Hematopoietic multipotent progenitor cell treated with erythropoietin and hydrocortisone succinate and interleukin-3 and kit ligand, for 15 days (in vitro differentiated cells): Measurements from ENCODE around the gene LGALS9.
"Not testable (repeated sequence)": the region's sequence is repeated elsewhere in the genome, so short reads cannot be mapped to it uniquely, and the experiment has no call there.

Source experiments
- DNase-seq: peaks from one replicate; pipeline ENCODE4 v3.0.0-alpha.2; 2015; ENCODE audit warnings: low spot score

Gene LGALS9

DNA sequence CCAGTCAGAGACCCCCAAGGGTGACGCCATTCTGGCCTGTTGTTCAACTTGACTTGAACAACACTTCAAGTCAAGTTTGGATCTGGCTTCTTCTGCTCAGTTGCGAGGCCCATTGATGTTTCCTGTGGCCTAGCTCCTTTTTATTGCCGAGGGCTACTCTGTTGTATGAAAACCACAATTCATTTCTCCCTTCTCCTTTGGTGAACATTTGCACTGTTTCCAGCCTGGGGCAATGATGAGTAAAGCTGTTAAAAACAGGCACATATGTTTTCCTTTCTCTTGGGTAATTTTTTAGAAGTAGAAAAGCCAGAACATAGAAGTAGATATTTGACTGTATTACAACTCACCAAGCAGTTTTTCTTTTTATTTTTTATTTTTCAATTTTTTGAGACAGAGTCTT lies 1.7 kb upstream of the LGALS9 start:
- DNase-seq, result not testable (repeated sequence)

DNA sequence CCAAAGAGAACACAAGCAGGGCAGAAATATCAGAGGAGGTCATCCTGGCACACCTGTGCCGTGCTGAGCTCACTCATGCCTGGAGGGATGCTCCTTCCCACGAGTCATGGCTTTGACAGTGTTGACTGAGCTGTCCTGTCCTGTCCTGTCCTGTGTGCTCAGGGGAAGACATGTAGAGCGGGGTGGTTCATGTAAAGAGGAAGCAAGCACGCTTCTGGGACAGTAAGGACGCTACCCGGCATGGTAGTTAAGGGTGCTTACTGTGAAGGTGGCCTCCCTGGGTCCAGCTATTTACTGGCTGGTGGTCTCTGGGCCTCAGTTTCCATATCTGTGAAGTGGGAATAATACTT lies 398 bp downstream of the LGALS9 start:
- no peak for DNase-seq

DNA sequence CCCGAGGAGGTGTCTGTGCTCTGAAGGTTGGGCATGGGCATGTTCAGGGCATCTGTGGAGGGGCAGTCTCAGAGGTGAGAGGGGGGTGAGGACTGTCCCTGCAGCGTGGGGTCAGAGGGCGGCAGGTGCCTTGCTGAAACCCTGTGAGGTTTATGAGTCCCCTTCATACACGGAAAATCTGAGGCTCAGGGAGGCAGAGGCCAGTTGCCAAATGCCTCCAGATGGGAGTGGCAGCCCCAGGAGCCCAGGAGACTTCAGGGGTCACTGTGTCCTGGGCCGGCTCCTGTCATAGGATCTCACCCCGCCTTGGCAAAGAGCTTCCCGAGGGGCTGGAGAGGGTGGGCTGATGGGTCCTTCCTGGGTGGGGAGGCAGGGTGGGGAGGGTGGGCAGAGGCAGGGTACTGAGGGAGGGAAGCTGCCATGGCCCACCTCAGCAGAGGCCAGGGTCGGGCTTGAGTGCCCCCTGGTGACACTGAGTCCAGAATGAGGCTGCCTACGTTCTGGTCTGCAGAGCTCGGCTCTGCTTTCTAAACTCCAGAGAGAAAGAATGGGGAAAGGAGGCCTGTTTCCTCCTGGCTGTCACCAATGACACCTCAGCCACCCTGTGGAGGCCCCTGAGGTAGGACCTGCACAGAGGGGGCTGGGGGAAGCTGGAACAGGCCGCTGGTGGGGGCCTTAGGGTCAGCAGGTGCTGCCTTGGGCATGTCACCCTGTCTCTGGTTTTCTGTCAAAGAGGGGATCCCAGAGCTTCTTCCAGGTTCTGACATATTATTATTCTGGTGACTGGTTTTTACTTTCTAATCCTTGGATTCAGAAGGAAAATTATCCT lies 1.1 kb downstream of the LGALS9 start:
- no peak for DNase-seq

DNA sequence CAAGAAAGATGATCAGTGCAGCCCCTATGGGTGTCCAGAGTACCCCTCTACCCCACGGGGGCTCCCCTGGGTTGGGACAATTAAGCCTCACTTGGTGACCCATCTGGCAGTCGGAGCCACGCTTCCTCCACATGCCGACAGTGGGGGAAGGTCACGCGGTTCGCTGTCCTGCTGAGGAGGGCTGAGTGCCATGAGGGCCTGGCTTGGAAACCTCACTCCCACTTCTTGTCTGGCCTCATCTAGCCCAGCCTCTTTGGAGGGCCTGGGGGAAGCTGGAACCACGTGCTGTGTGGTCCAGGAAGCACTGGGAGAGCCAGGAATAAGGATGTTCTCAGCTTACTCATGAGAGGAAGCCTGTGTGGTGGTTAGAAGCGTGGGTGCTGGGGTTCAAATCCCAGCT lies 1.8 kb downstream of the LGALS9 start:
- not testable (repeated sequence) for DNase-seq

DNA sequence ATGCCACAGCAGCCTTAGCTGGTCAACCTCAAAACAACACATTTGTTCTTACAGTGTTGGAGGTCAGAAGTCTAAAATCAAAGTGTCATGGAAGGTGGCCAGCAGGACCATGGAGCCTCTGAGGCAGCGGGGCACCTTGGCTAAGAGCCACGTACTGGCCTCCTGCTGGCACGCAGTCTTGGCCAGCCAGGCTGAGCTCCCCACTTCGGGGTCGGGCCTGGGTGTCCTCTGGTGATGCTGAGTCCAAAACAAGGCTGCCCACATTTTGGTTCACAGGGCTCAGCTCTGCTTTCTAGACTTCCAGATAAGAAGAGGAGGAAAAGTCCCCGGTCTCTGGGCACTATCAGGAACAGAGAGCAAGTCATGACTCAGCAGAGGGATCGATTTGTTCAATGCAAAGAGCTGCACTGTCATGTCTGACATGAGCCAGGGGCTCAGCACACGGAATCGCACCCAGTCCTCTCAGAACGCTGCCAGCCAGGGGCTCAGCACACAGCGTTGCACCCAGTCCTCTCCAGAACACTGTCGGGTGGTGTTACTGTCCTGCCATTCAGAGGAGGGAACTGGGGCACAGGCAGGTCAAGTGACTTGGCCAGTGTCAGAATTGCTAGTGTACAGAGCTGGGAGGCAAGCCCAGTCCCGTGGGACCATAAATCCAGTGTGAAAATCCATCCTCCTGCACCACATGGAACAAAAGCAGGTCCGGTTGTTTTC lies 2.5 kb downstream of the LGALS9 start:
- DNase-seq, result peak; percentile 76

DNA sequence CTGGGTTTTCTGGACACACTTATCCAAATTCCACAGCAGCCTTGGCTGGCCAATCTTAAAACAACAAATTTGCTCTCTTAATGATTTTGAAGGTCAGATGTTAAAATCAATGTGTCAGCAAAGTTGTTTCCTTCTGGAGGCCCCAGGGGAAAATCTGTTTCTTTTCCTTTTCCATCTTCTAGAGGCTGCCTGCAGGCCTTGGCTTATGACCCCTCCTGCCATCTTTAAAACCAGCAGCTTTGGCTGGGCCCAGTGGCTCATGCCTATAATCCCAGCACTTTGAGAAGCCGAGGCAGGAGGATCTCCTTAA lies 3.0 kb downstream of the LGALS9 start:
- no peak for DNase-seq

DNA sequence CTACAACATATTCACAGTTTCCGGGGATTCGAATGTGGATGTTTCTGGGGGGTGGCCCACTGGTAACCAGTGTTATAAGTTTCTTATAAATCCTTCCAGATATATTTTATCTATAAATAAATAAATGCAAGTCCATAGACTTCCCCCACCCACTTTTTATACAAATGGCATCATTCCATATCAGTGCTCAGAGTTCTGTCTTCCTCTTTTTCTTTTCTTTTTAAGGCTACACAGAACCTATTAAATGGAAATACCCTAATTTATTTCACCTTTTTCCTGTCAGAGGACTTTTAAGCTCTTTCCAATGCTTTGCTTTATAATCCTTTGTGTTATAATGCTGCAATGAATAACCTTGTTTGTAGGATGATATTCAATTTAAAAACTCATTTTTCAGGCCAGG lies 3.8 kb downstream of the LGALS9 start:
- DNase-seq, result no peak

DNA sequence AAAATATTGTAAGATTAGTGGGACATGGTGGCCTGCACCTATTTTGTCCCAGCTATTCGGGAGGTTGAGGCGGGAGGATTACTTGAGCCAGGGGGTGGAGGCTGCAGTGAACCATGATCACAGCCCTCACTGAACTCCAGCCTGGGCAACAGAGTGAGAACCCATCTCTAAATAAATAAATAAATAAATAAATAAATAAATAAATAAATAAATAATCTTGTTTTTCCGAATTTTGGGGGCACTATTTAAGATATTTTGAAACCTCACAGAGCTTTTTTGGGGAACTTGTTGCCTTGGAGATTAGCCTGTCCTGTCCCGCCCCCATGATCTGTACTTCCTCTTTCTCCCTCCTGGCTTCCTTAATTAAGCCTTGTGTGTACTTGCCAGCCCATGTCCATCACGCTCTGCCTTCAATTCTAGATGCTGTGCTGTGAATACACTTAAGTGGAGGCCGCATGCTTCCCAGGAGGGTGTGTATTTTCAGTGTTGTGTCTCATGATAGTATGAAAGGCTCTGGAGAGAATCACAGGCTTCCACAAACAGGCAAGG lies 4.4 kb downstream of the LGALS9 start:
- no peak for DNase-seq

DNA sequence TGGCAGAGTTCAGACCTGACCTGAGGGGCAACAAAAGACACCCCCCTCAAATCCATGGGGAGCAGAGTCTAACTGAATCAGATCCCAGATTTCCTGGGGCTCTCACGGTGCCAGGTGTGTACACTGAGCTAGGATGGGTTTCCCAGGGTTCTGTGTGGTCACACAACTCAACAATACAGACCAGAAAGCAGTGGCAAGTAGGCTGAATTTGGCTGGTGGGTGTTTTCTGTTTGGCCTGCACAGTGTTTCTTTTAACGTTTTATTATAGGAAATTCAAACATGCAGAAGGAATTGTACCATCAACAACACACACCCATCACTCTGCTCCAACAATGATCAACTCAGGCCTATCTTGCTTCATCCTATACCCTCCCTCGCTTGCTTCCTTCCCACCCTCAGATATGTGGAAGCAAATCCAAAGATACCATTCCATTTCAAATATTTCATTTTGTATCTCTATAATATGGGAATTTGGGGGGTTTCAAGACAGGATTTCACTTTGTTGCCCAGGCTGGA lies 5.1 kb downstream of the LGALS9 start:
- DNase-seq, result not testable (repeated sequence)

DNA sequence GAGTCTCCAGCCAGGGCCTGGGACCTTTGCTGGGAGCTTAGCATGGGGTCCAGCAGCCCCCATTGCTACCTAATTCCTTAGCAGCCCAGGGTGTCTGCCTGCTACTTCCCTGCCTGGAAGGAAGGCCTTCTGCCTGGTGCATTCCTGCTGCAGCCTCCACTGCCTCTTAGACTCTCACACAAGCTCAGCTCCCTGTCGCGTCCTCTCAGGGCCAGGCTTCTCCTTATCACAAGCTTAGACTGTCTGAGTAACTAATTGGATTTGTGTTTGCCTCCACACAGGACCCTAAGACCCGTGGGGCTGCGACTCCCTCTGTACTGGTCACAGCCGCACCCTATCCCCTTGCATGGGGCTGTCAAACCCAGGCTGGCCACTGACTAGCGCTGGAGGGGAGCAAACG lies 6.8 kb downstream of the LGALS9 start:
- DNase-seq, result not testable (repeated sequence)

DNA sequence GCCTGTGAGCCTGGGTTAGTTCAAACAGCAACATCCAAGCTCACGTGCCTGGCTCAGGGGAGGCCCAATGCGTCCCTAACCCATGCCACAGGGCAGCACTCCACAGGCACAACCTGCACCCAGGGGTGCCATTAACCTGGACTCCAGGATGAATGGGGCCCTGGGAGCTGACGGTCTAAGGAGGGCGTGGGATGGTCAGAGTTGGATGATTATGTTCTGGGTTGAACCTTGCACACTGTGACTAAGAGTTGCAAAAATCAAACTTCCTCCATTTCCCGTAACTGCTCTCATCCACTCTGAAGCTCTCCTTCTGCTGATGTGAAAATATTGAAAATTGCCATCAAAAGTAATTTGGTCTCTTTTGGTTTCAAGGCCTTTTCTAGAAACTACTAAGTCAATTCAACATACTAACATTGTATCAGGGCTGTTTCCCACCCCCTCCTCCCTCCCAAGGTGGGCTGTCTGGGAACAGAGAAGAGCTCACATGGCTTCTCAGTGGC lies 7.5 kb downstream of the LGALS9 start:
- not testable (repeated sequence) for DNase-seq

DNA sequence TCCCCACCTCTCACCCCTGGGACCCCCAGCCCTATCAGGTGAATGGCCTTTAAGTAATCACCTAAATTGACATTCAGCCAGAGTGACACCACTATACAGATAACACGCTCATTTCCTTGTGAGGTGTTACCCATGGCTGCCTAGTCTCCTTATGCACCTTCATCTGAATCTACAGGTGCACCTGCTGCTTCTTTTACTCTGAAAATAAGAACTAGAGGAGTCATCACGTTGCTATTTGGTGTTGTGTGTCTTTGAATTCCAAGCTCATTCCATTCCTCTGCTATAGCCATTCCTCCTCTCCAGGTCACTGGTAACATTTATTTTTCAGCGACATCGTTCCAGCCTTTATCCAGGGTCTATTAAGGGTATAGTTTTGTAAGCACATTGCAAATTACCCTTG lies 9.8 kb downstream of the LGALS9 start:
- DNase-seq, result no peak

DNA sequence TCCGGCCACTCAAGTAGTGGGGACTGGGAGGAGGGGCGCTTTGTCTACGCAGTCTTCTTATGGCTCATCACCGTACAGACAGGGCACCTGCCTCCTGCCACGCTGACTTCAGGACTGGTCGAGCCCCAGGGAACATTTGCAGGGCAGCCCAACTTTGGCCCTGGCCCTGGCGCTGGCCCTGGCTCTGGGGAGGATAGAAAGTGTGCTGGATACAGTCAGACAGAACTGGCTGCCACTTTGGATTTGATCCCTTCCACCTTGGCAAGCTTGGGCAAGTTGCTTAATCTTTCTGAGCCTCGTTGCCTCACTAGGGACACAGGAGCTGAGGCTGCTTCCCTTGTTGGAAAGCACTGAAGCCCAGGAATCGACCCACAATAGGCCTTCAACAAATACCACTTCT lies 13.6 kb downstream of the LGALS9 start:
- DNase-seq, result no peak

DNA sequence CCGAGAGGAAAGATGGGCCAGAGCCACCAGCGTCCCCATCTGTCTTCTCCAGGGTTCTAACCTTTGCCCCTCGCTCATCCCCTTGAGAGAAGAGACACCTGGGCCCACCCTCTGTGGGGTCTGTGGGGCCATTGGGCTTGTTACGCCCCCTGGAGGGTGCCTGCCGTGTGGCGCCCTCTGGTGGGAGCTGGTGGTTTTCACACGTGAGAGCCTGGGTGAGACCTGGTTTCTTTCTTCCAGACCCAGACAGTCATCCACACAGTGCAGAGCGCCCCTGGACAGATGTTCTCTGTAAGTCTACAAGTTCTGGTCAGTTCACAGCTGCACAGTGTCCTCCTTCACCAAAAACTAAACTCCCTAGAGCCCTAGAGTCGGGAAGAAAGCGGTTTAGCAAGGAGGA lies 14.6 kb downstream of the LGALS9 start:
- not testable (repeated sequence) for DNase-seq

DNA sequence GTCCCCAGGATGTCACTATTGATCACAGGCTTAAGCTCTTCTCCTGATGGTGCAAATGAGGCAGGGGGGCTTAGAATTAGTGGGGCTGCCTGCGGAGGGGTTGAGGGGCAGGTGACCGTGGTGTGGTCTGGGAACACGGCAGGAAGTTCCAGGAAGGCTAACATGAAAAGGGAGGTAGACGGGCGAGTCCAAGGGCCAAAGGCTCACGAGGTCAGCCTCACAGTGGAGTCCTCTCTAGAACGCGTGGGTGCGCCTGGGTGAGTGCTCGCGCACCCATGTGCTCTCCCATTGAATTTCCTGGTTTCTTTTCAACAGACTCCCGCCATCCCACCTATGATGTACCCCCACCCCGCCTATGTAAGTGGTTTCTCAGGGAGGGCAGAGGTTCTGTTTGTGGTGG lies 15.2 kb downstream of the LGALS9 start:
- DNase-seq, result no peak

DNA sequence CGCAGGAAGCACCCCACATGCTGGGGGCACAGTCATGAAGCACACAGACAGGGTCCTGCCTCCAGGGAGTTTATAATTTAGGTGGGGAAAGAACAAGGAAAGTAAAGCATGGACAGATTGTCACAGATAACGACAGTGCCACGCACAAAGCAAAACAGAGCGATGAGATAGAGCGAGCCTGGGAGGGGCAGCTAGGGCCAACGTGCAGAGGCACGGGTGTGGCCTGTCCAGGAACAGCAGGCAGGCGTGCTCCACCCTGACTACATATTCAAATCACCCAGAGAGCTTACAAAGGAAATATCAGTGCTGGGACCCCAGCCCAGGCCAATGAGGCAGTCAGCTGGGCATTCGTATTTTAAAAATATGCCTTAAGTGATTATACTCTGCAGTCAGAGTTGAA lies 16.8 kb downstream of the LGALS9 start:
- DNase-seq, result peak; percentile 58

DNA sequence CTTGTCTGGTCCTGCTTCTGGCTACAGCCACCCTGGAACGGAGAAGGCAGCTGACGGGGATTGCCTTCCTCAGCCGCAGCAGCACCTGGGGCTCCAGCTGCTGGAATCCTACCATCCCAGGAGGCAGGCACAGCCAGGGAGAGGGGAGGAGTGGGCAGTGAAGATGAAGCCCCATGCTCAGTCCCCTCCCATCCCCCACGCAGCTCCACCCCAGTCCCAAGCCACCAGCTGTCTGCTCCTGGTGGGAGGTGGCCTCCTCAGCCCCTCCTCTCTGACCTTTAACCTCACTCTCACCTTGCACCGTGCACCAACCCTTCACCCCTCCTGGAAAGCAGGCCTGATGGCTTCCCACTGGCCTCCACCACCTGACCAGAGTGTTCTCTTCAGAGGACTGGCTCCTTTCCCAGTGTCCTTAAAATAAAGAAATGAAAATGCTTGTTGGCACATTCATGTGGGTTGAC lies 18.2 kb downstream of the LGALS9 start:
- not testable (repeated sequence) for DNase-seq

DNA sequence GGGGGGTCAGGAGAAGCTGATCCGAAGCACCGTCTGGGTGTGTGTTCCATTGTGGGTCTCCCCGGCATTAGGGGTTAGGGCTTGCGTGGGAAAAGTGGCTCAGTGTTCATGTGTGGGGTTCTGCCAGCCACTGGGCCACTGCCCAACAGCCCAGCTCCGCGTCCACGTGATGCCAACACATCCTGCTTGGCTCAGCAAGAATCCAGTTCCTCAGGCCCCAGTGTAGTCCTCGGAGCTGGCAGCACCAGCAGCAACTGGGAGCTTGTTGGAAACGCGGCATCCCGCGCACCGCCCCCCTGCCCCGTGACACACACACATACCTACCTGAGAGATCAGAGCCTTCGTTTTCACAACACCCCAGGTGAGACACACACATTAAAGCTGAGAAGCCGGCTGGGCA lies 18.9 kb downstream of the LGALS9 start:
- no peak for DNase-seq

DNA sequence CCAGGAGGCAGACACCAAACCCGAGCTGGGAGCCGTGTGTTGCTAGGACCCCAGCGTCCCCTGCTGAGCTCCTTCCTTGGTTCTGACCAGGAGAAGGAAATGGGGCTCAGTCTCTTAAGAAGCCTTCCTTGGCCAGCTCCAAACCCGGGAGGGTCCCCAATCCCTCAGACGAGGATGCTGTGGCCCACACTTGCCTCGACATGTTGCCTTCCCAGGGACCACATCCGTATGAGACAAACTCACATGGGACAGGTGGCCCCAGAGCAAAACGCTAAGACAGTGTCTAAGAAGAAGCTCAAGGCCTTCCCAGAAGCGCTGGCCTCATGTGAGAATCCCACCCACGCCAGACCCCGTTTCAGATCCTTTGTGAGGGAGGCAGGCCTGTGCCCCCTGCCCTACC lies 19.8 kb downstream of the LGALS9 start:
- no peak for DNase-seq

DNA sequence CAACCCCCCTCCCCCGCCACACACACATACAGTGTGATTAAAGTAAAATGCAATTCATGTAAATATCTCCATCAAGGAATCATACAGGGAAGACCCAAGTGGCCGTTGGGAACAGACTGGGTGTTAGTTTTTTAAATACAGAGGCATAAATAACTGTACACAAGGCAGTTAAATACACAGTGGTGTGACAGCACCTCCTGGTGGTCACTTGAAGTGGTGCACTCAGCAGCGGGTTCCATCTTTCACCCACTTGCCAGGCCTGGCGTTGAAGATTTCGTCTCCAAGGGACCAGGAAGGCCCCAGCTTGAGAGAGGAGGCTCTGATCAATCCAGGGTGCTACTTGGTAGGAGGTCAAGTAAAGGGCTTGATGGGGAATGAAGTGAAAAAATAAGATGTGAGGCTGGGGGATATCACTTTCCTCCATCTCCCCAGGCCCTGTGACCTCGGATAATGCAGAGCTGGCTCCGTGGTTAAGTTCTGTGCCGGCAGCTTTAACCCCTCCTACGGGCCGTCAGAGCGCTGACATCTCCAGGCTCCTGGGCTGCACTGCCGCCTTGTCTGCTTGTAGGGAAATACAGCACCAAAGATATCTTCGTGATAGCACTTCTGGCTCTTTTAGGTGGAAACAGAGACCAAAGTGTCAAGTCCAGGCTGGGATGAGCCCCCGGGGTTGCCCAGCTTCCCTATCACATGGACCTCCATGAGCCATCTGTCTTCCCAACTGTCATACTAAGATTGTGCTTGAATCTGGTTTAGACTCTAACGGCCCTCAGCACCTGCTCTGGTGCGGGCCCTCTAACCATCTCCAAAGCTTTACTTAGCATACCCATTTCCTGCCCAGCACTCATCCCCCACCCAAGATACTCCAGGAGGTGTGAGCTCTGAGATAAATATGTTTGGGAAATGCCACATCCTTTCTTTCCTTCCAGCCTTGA lies 20.7 kb downstream of the LGALS9 start:
- DNase-seq, result peak; percentile 81

DNA sequence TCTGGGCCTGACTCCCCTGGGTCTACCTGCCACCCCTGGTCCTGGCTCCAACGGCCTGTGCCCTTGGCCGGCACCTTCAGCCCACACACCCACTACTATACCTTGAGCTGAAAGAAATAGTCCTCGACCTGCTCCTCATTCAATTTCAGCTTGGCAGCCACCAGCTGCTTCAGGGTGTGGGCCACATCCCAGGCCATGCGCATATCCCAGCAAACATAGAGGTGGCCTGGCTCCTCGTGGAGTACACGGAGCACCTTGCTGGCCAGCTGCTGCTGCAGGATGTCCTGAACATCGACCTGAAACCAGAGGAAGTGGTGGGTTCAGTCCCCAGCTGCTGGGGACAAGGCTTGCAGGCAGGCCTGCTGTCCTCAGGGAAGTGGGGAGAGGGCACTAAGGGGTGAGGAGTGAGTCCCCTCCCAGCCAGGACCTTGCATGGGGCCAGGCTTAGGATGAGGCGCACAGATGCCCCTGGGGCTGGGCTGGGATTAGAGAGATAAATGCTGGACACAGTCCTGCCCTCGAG lies 22.5 kb downstream of the LGALS9 start:
- DNase-seq, result not testable (repeated sequence)

DNA sequence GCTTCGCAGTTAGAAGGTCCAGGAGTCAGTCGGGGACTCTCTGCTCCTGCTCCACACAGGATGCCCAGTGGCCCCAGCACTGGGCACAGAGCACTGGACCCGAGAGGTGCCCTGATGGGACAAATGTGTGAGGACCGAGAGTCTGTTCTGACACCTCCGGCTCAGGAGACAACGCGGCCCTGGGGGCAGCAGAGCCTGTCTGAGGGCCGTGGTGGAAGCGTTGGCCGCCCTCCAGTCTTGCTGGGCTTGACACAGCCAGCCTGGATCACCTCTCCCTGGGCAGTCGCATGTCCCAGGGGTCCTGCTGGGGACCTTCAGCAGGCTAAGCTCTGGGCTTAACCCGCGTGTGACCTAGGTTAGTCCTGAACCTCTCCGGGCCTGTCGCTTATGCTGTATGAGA lies 23.1 kb downstream of the LGALS9 start:
- no peak for DNase-seq
